ENCODE results near the gene PLD1.

The PLD1 gene

GRCh38 chr3:171792531-171792930, 17.8 kb downstream of the PLD1 start:
- no peak for DNase-seq (ENCODE audit: low read depth in 2 of 2)

- no peak for DNase-seq (ENCODE audit: low read depth in 2 of 2)
Observed at GRCh38 chr3:171791692-171792076, 18.6 kb downstream of the PLD1 start.

GRCh38 chr3:171790898-171791691, 19.2 kb downstream of the PLD1 start:
- no peak for DNase-seq (ENCODE audit: low read depth in 2 of 2)

GRCh38 chr3:171790574-171790897, 19.7 kb downstream of the PLD1 start:
- no peak for DNase-seq (ENCODE audit: low read depth in 2 of 2)

GRCh38 chr3:171789759-171790505, 20.4 kb downstream of the PLD1 start:
- no peak for DNase-seq (ENCODE audit: low read depth in 2 of 2)

GRCh38 chr3:171788546-171789351, 21.5 kb downstream of the PLD1 start:
- no peak for DNase-seq (ENCODE audit: low read depth in 2 of 2)

GRCh38 chr3:171786997-171787396, 23.3 kb downstream of the PLD1 start:
- DNase-seq (ENCODE audit: low read depth in 2 of 2): no peak

- DNase-seq (ENCODE audit: low read depth in 2 of 2): no peak
Observed at GRCh38 chr3:171784937-171785336, 25.3 kb downstream of the PLD1 start.

- DNase-seq (ENCODE audit: low read depth in 2 of 2): no peak
Observed at GRCh38 chr3:171784387-171784786, 25.9 kb downstream of the PLD1 start.

- no peak for DNase-seq (ENCODE audit: low read depth in 2 of 2)
Observed at GRCh38 chr3:171783626-171784025, 26.7 kb downstream of the PLD1 start.

- no peak for DNase-seq (ENCODE audit: low read depth in 2 of 2)
Observed at GRCh38 chr3:171783086-171783485, 27.2 kb downstream of the PLD1 start.

- no peak for DNase-seq (ENCODE audit: low read depth in 2 of 2)
Observed at GRCh38 chr3:171782617-171783016, 27.7 kb downstream of the PLD1 start.

- no peak for DNase-seq (ENCODE audit: low read depth in 2 of 2)
Observed at GRCh38 chr3:171781711-171782127, 28.6 kb downstream of the PLD1 start.

- no peak for DNase-seq (ENCODE audit: low read depth in 2 of 2)
Observed at GRCh38 chr3:171778493-171778892, 31.8 kb downstream of the PLD1 start.

- DNase-seq (ENCODE audit: low read depth in 2 of 2): no peak
Observed at GRCh38 chr3:171777596-171777995, 32.7 kb downstream of the PLD1 start.

- DNase-seq (ENCODE audit: low read depth in 2 of 2): no peak
Observed at GRCh38 chr3:171776839-171777583, 33.3 kb downstream of the PLD1 start.

- no peak for DNase-seq (ENCODE audit: low read depth in 2 of 2)
Observed at GRCh38 chr3:171776411-171776810, 33.9 kb downstream of the PLD1 start.

GRCh38 chr3:171775943-171776342, 34.3 kb downstream of the PLD1 start:
- DNase-seq (ENCODE audit: low read depth in 2 of 2): no peak

GRCh38 chr3:171774521-171774920, 35.8 kb downstream of the PLD1 start:
- DNase-seq (ENCODE audit: low read depth in 2 of 2): no peak

GRCh38 chr3:171772427-171773056, 37.7 kb downstream of the PLD1 start:
- DNase-seq (ENCODE audit: low read depth in 2 of 2): peak; percentile 2 to 15

All from stimulated activated CD8-positive, alpha-beta memory T cell treated with anti-CD3 and anti-CD28 coated beads, Interleukin-2, amount 100 ng/mL, for 48 hours (primary cell).